Mammary epithelial cell (primary cell): Measurements from ENCODE around the gene TRIML1.

Experiments used
- CTCF ChIP-seq, 2 donors: IDR thresholded peaks in 1 of 2; conservative IDR thresholded peaks in 1 of 2; 2 replicates each; pipeline ENCODE4 v1.5.1; 2011 to 2012; ENCODE audit warnings: inconsistent platforms in 2 of 2, low read length in 2 of 2, mild to moderate bottlenecking in 2 of 2, control low read depth in 1 of 2, low read depth in 1 of 2; ENCODE audit not compliant: insufficient read depth in 1 of 2; ENCODE audit errors: extremely low read depth in 1 of 2
- EZH2 ChIP-seq: IDR thresholded peaks from 2 replicates; pipeline ENCODE4 v1.6.1; 2012; ENCODE audit warnings: low read length, inconsistent platforms, borderline replicate concordance

DNA sequence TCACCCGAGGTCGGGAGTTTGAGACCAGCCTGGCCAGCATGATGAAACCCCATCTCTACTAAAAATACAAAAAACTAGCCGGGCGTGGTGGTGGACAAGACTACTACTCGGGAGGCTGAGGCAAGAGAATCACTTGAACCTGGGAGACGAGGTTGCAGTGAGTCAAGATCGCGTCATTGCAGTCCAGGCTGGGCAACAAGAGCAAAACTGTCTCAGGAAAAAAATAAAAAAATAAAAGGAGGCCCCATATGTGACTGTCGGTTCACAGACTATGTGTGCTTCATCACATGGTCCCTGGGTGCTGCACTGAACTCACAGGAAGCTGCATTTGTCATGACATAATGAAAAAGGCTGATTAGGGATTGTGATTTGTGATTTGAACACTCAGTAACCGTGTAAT, 6.4 kb downstream of the TRIML1 start:
- TF ChIP-seq CTCF (conservative IDR thresholded peaks at IDR 0.05 in 1 of 2, IDR thresholded peaks at IDR 0.05 in 1 of 2; ENCODE audit: extremely low read depth in 1 of 2, insufficient read depth in 1 of 2, low read depth in 1 of 2, low read length in 2 of 2), result no peak
- TF ChIP-seq EZH2, result no peak
